MM.1S (cell line): ENCODE data around the gene ACP1.

Source experiments
- DNase-seq: peaks from one replicate; pipeline ENCODE4 v3.0.0-alpha.2; 2015
- H2AFZ ChIP-seq: fragments of 300-600 bp; sonication (generic); 2 replicates; pipeline ENCODE4 v1.6.0; 2016; ENCODE audit warnings: antibody characterized with exemption, low read length
- H3F3A ChIP-seq: fragments of 300-600 bp; sonication (generic); 2 replicates; pipeline ENCODE4 v1.6.1; 2016; ENCODE audit warnings: mild to moderate bottlenecking, antibody characterized with exemption, low read length, moderate library complexity, mixed read lengths; ENCODE audit not compliant: insufficient read depth
- H3K27ac ChIP-seq: fragments of 300-600 bp; sonication (generic); 2 replicates; pipeline ENCODE4 v1.5.1; 2016; ENCODE audit warnings: mild to moderate bottlenecking, low read length
- H3K27me3 ChIP-seq: fragments of 300-600 bp; sonication (generic); replicated peaks from 2 replicates; pipeline ENCODE4 v1.6.0; 2016; ENCODE audit warnings: low read length; ENCODE audit not compliant: insufficient read depth
- H3K36me3 ChIP-seq: fragments of 300-600 bp; sonication (generic); replicated peaks from 2 replicates; pipeline ENCODE4 v1.6.1; 2016; ENCODE audit warnings: mild to moderate bottlenecking, low read length, mixed read lengths; ENCODE audit not compliant: insufficient read depth
- H3K4me1 ChIP-seq: fragments of 300-600 bp; sonication (generic); 2 replicates; pipeline ENCODE4 v1.6.1; 2016; ENCODE audit warnings: low read length, mixed read lengths
- H3K4me2 ChIP-seq: fragments of 300-600 bp; sonication (generic); 2 replicates; pipeline ENCODE4 v1.6.0; 2016; ENCODE audit warnings: low read depth, low read length
- H3K4me3 ChIP-seq: fragments of 300-600 bp; sonication (generic); 2 replicates; pipeline ENCODE4 v1.5.1; 2016; ENCODE audit warnings: low read length, mixed read lengths
- H3K79me2 ChIP-seq: fragments of 300-600 bp; sonication (generic); 2 replicates; pipeline ENCODE4 v1.6.1; 2016; ENCODE audit warnings: mixed run types, low read length, mixed read lengths
- H3K9ac ChIP-seq: fragments of 300-600 bp; sonication (generic); 2 replicates; pipeline ENCODE4 v1.6.1; 2016; ENCODE audit warnings: low read length, mixed read lengths
- H3K9me2 ChIP-seq: fragments of 300-600 bp; sonication (generic); replicated peaks from 2 replicates; pipeline ENCODE4 v1.6.1; 2016; ENCODE audit warnings: mild to moderate bottlenecking, low read length, mixed read lengths; ENCODE audit not compliant: insufficient read depth
- H3K9me3 ChIP-seq: fragments of 300-600 bp; sonication (generic); replicated peaks from 2 replicates; pipeline ENCODE4 v1.6.1; 2016; ENCODE audit warnings: mild to moderate bottlenecking, low read length, mixed read lengths; ENCODE audit not compliant: insufficient read depth
- H4K20me1 ChIP-seq: fragments of 300-600 bp; sonication (generic); 2 replicates; pipeline ENCODE4 v1.6.1; 2016; ENCODE audit warnings: mild to moderate bottlenecking, low read length, moderate library complexity, mixed read lengths; ENCODE audit not compliant: insufficient read depth
- CTCF ChIP-seq: fragments of 300-600 bp; sonication (generic); IDR thresholded peaks from 2 replicates; pipeline ENCODE4 v1.5.1; 2016; ENCODE audit warnings: antibody characterized with exemption, low read length, mixed read lengths
- EZH2 ChIP-seq: fragments of 300-600 bp; sonication (generic); optimal IDR thresholded peaks from 2 replicates; pipeline ENCODE3; 2017; ENCODE audit warnings: low read depth, mild to moderate bottlenecking, antibody characterized with exemption, low read length, mixed read lengths
- EZH2phosphoT487 ChIP-seq: fragments of 300-600 bp; sonication (generic); IDR thresholded peaks from 2 replicates; pipeline ENCODE4 v1.6.1; 2018; ENCODE audit warnings: antibody characterized with exemption, low read length

The ACP1 gene

GRCh38 chr2:238869-239268, 25.9 kb upstream of the ACP1 start:
- H2AFZ ChIP-seq = no peak overlapping the region
- no peaks in the 10 kb centered on the region for H4K20me1 ChIP-seq
- H3K36me3 ChIP-seq = no peaks in the 10 kb centered on the region
- H3K4me3 ChIP-seq = no peak overlapping the region
- H3K27me3 ChIP-seq = no peaks in the 10 kb centered on the region
- no peaks in the 10 kb centered on the region for H3K9me2 ChIP-seq
- no peak overlapping the region for H3K27ac ChIP-seq
- H3K4me1 ChIP-seq = no peaks in the 10 kb centered on the region
- no peaks in the 10 kb centered on the region for H3K9me3 ChIP-seq
- no peak overlapping the region for H3K4me2 ChIP-seq
- H3F3A ChIP-seq = no peaks in the 10 kb centered on the region
- H3K9ac ChIP-seq = no peak overlapping the region
- no peak for TF ChIP-seq EZH2phosphoT487
- TF ChIP-seq EZH2 = no peak
- no peak for TF ChIP-seq CTCF
- no peak for DNase-seq
- H3K79me2 ChIP-seq = no peaks in the 10 kb centered on the region

GRCh38 chr2:244547-244946, 20.2 kb upstream of the ACP1 start:
- Histone ChIP-seq H3K4me2 (no peak overlapping the region), H3K79me2 (no peaks in the 10 kb centered on the region), H3K9me2 (no peaks in the 10 kb centered on the region), H3K4me3 (no peak overlapping the region), H3K27ac (no peak overlapping the region), H2AFZ (no peak overlapping the region), H3K9me3 (no peaks in the 10 kb centered on the region), H3K4me1 (no peaks in the 10 kb centered on the region), H3F3A (no peaks in the 10 kb centered on the region), H4K20me1 (no peaks in the 10 kb centered on the region), H3K9ac (no peak overlapping the region), H3K36me3 (no peaks in the 10 kb centered on the region), H3K27me3 (no peaks in the 10 kb centered on the region)
- no peak for TF ChIP-seq CTCF
- no peak for TF ChIP-seq EZH2phosphoT487
- no peak for TF ChIP-seq EZH2
- DNase-seq = no peak

GRCh38 chr2:246489-247144, 18.1 kb upstream of the ACP1 start:
- TF ChIP-seq CTCF = peak; percentile 46
- no peak for TF ChIP-seq EZH2
- Histone ChIP-seq H3K79me2 (no peaks in the 10 kb centered on the region), H3K9me2 (no peaks in the 10 kb centered on the region), H3K36me3 (no peaks in the 10 kb centered on the region), H3K4me3 (no peak overlapping the region), H3K4me2 (no peak overlapping the region), H4K20me1 (no peaks in the 10 kb centered on the region), H3F3A (no peaks in the 10 kb centered on the region), H3K27me3 (no peaks in the 10 kb centered on the region), H2AFZ (no peak overlapping the region), H3K4me1 (no peaks in the 10 kb centered on the region), H3K9ac (no peak overlapping the region), H3K9me3 (no peaks in the 10 kb centered on the region), H3K27ac (no peak overlapping the region)
- DNase-seq = peak; percentile 45
